Endothelial cell of umbilical vein (primary cell): ENCODE data around the gene UBE2K.

Experiments used
- EZH2 ChIP-seq: IDR thresholded peaks from 2 replicates; pipeline ENCODE4 v1.6.1; 2012; ENCODE audit warnings: borderline replicate concordance, low read depth, mild to moderate bottlenecking, moderate library complexity, low read length, inconsistent platforms; ENCODE audit not compliant: severe bottlenecking
- POLR2A ChIP-seq: IDR thresholded peaks from 2 replicates; pipeline ENCODE4 v1.6.1; 2012; ENCODE audit warnings: low read depth, mild to moderate bottlenecking, control low read depth, low read length
- TF ChIP-seq, protein P1 (sequence below), 2 donors: IDR thresholded peaks; 1 replicate in 1 of 2; 2 replicates in 1 of 2; pipeline ENCODE4 v1.5.1; 2011; ENCODE audit warnings: low read length in 2 of 2, mild to moderate bottlenecking in 2 of 2, moderate library complexity in 2 of 2, control low read depth in 1 of 2, inconsistent platforms in 1 of 2, low read depth in 1 of 2; ENCODE audit not compliant: insufficient read depth in 1 of 2; ENCODE audit errors: extremely low read depth in 1 of 2

GRCh38 chr4:39706334-39706733 lies 8.4 kb downstream of the UBE2K start:
- TF ChIP-seq, protein P1, sequence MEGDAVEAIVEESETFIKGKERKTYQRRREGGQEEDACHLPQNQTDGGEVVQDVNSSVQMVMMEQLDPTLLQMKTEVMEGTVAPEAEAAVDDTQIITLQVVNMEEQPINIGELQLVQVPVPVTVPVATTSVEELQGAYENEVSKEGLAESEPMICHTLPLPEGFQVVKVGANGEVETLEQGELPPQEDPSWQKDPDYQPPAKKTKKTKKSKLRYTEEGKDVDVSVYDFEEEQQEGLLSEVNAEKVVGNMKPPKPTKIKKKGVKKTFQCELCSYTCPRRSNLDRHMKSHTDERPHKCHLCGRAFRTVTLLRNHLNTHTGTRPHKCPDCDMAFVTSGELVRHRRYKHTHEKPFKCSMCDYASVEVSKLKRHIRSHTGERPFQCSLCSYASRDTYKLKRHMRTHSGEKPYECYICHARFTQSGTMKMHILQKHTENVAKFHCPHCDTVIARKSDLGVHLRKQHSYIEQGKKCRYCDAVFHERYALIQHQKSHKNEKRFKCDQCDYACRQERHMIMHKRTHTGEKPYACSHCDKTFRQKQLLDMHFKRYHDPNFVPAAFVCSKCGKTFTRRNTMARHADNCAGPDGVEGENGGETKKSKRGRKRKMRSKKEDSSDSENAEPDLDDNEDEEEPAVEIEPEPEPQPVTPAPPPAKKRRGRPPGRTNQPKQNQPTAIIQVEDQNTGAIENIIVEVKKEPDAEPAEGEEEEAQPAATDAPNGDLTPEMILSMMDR (IDR thresholded peaks at IDR 0.05; ENCODE audit: extremely low read depth in 1 of 2, insufficient read depth in 1 of 2, low read depth in 1 of 2, low read length in 2 of 2) = no peak
- TF ChIP-seq EZH2 (no peak), POLR2A (no peak)
